Karpas-422 (cell line): ENCODE measurements around the gene KIF5A. TPM values are rescaled to one million over a fixed set of nuclear protein-coding genes. Genes with fewer than 3 reads are reported as not detected.

Experiments
- DNase-seq: peaks from one replicate; pipeline ENCODE4 v3.0.0-alpha.2; 2015
- H2AFZ ChIP-seq: fragments of 200-600 bp; sonication (generic); 2 replicates; pipeline ENCODE4 v1.6.1; 2014; ENCODE audit warnings: antibody characterized with exemption, low read length, mixed read lengths
- H3K27ac ChIP-seq: fragments of 200-600 bp; sonication (generic); 2 replicates; pipeline ENCODE4 v1.5.1; 2014; ENCODE audit warnings: mild to moderate bottlenecking, low read length, moderate library complexity
- H3K27me3 ChIP-seq: fragments of 200-600 bp; sonication (generic); 2 replicates; pipeline ENCODE4 v1.6.1; 2014; ENCODE audit warnings: low read length, mixed read lengths
- H3K36me3 ChIP-seq: fragments of 200-600 bp; sonication (generic); 2 replicates; pipeline ENCODE4 v1.6.1; 2014; ENCODE audit warnings: low read length, mixed read lengths; ENCODE audit not compliant: insufficient read depth
- H3K4me1 ChIP-seq: fragments of 200-600 bp; sonication (generic); 2 replicates; pipeline ENCODE4 v1.6.1; 2014; ENCODE audit warnings: mild to moderate bottlenecking, low read length, mixed read lengths
- H3K4me2 ChIP-seq: fragments of 200-600 bp; sonication (generic); 2 replicates; pipeline ENCODE4 v1.6.1; 2014; ENCODE audit warnings: low read length, low read depth, mild to moderate bottlenecking; ENCODE audit not compliant: poor library complexity, severe bottlenecking
- H3K4me3 ChIP-seq: fragments of 200-600 bp; sonication (generic); 2 replicates; pipeline ENCODE4 v1.5.1; 2014; ENCODE audit warnings: mild to moderate bottlenecking, antibody characterized with exemption, low read length, mixed read lengths
- H3K79me2 ChIP-seq: fragments of 200-600 bp; sonication (generic); 2 replicates; pipeline ENCODE4 v1.6.1; 2014; ENCODE audit warnings: mild to moderate bottlenecking, low read length, mixed read lengths
- H3K9ac ChIP-seq: fragments of 200-600 bp; sonication (generic); 2 replicates; pipeline ENCODE4 v1.6.0; 2014; ENCODE audit warnings: low read length
- H3K9me2 ChIP-seq: fragments of 200-600 bp; sonication (generic), shearing (Covaris generic); replicated peaks from 2 replicates; pipeline ENCODE4 v1.6.0; 2014; ENCODE audit warnings: mild to moderate bottlenecking, low read length, moderate library complexity; ENCODE audit not compliant: insufficient read depth
- H3K9me3 ChIP-seq: fragments of 300-700, 200-600 bp; sonication (generic); 2 replicates; pipeline ENCODE4 v1.6.1; 2014; ENCODE audit warnings: low read length, mixed read lengths
- H4K20me1 ChIP-seq: fragments of 200-600 bp; sonication (generic); 2 replicates; pipeline ENCODE4 v1.6.1; 2014; ENCODE audit warnings: mild to moderate bottlenecking, antibody characterized with exemption, low read length, low read depth; ENCODE audit not compliant: insufficient read depth
- total RNA-seq: library from RNA; depleted of rRNA; stranded (reverse); fragments of >200 nt; shearing (Covaris generic); gene quantifications from 2 replicates; pipeline ENCODE4 v1.2.3, GENCODE V29; 2014; ENCODE audit warnings: low replicate concordance

KIF5A gene
- total RNA-seq, 1 experiment from 2014 or later, result 21.5 TPM

GRCh38 chr12:57590479-57590863, 40.6 kb downstream of the KIF5A start:
- no peaks in the 10 kb centered on the region for H3K9me2 ChIP-seq

GRCh38 chr12:57590864-57591781, 41.3 kb downstream of the KIF5A start, which contains the start of gene PIP4K2C:
Gene PIP4K2C, plus strand, starts transcription at chr12:57591192. Its CDS starts 98 bp downstream, at chr12:57591290.
- Histone ChIP-seq H2AFZ (peak within 1 kb of the TSS; percentile 82), H3K4me2 (peak within 1 kb of the TSS; percentile 81), H3K9ac (peak within 1 kb of the TSS; percentile 79), H3K4me1 (peaks cover 21% of the 10 kb centered on the region), H3K9me2 (no peaks in the 10 kb centered on the region), H3K27ac (no peak within 1 kb of the TSS), H3K4me3 (peak within 1 kb of the TSS; percentile 77), H3K9me3 (no peaks in the 10 kb centered on the region), H4K20me1 (no peaks in the 10 kb centered on the region), H3K36me3 (0 out of 2 replicates have a peak, but pooled peaks cover under 1% of the 10 kb centered on the region), H3K27me3 (no peaks in the 10 kb centered on the region), H3K79me2 (peaks cover 27% of the 10 kb centered on the region)
- peak; percentile 95 for DNase-seq

More at GRCh38 chr12:57590479-57590863, 40.6 kb downstream of the KIF5A start:
- peak overlapping the region; percentile 81 for H3K4me2 ChIP-seq
- peak overlapping the region; percentile 82 for H2AFZ ChIP-seq
- H3K27ac ChIP-seq, result no peak overlapping the region
- 0 out of 2 replicates have a peak, but pooled peaks cover 3% of the 10 kb centered on the region for H3K36me3 ChIP-seq
- no peak for DNase-seq
- H4K20me1 ChIP-seq, result no peaks in the 10 kb centered on the region
- H3K4me1 ChIP-seq, result peaks cover 21% of the 10 kb centered on the region
- H3K27me3 ChIP-seq, result no peaks in the 10 kb centered on the region
- H3K4me3 ChIP-seq, result peak overlapping the region; percentile 77
- H3K79me2 ChIP-seq, result peaks cover 27% of the 10 kb centered on the region
- H3K9ac ChIP-seq, result peak overlapping the region; percentile 51
- no peaks in the 10 kb centered on the region for H3K9me3 ChIP-seq

GRCh38 chr12:57591782-57592325, 42.0 kb downstream of the KIF5A start:
- Histone ChIP-seq H3K27ac (no peak overlapping the region), H3K36me3 (no peaks in the 10 kb centered on the region; the same call in 1 of the 2 replicates), H3K9ac (peak overlapping the region; percentile 79)

GRCh38 chr12:57592551-57593165, 42.8 kb downstream of the KIF5A start:
- Histone ChIP-seq H2AFZ (no peak overlapping the region), H3K36me3 (peaks cover 5% of the 10 kb centered on the region; the same call in 1 of the 2 replicates)

More at GRCh38 chr12:57591782-57592325, 42.0 kb downstream of the KIF5A start:
- H3K4me2 ChIP-seq, result peak overlapping the region; percentile 81
- peaks cover 27% of the 10 kb centered on the region for H3K79me2 ChIP-seq
- DNase-seq, result peak; percentile 47
- H4K20me1 ChIP-seq, result no peaks in the 10 kb centered on the region
- H3K4me3 ChIP-seq, result peak overlapping the region; percentile 77
- H3K4me1 ChIP-seq, result peaks cover 21% of the 10 kb centered on the region
- no peaks in the 10 kb centered on the region for H3K9me3 ChIP-seq
- H3K27me3 ChIP-seq, result no peaks in the 10 kb centered on the region
- no peak overlapping the region; the same call in 1 of the 2 replicates for H2AFZ ChIP-seq
- H3K9me2 ChIP-seq, result no peaks in the 10 kb centered on the region

GRCh38 chr12:57593187-57593586, 43.3 kb downstream of the KIF5A start:
- Histone ChIP-seq H2AFZ (no peak overlapping the region), H3K9ac (no peak overlapping the region), H3K27me3 (no peaks in the 10 kb centered on the region), H3K9me3 (no peaks in the 10 kb centered on the region), H3K27ac (no peak overlapping the region), H3K9me2 (no peaks in the 10 kb centered on the region), H4K20me1 (no peaks in the 10 kb centered on the region), H3K4me3 (no peak overlapping the region), H3K79me2 (peaks cover 27% of the 10 kb centered on the region), H3K36me3 (peaks cover 7% of the 10 kb centered on the region; the same call in 1 of the 2 replicates), H3K4me2 (no peak overlapping the region), H3K4me1 (peaks cover 21% of the 10 kb centered on the region)
- DNase-seq, result no peak

More at GRCh38 chr12:57592551-57593165, 42.8 kb downstream of the KIF5A start:
- H3K9me2 ChIP-seq, result no peaks in the 10 kb centered on the region
- H3K27ac ChIP-seq, result no peak overlapping the region
- no peaks in the 10 kb centered on the region for H3K27me3 ChIP-seq
- no peaks in the 10 kb centered on the region for H4K20me1 ChIP-seq
- H3K4me3 ChIP-seq, result peak overlapping the region; percentile 77; the same call in 1 of the 2 replicates
- DNase-seq, result no peak
- H3K9me3 ChIP-seq, result no peaks in the 10 kb centered on the region
- H3K4me2 ChIP-seq, result peak overlapping the region; percentile 81
- H3K4me1 ChIP-seq, result peaks cover 21% of the 10 kb centered on the region
- no peak overlapping the region for H3K9ac ChIP-seq
- H3K79me2 ChIP-seq, result peaks cover 27% of the 10 kb centered on the region

- Histone ChIP-seq H3K27me3 (no peaks in the 10 kb centered on the region), H3K9ac (no peak overlapping the region), H3K9me3 (no peaks in the 10 kb centered on the region), H3K4me1 (peaks cover 7% of the 10 kb centered on the region), H4K20me1 (no peaks in the 10 kb centered on the region), H3K4me2 (no peak overlapping the region), H3K9me2 (no peaks in the 10 kb centered on the region), H3K36me3 (peaks cover 7% of the 10 kb centered on the region; the same call in 1 of the 2 replicates), H3K27ac (no peak overlapping the region), H3K79me2 (no peaks in the 10 kb centered on the region), H2AFZ (no peak overlapping the region), H3K4me3 (no peak overlapping the region)
- DNase-seq, result no peak
Measured at GRCh38 chr12:57600395-57600794, 50.6 kb downstream of the KIF5A start.

- Histone ChIP-seq H3K36me3 (peaks cover 4% of the 10 kb centered on the region; the same call in 1 of the 2 replicates), H3K4me1 (peaks cover 13% of the 10 kb centered on the region), H3K79me2 (no peaks in the 10 kb centered on the region), H3K9me2 (no peaks in the 10 kb centered on the region), H3K27ac (no peak overlapping the region), H3K4me3 (no peak overlapping the region), H3K9ac (no peak overlapping the region), H3K27me3 (no peaks in the 10 kb centered on the region), H2AFZ (no peak overlapping the region), H3K4me2 (no peak overlapping the region), H3K9me3 (no peaks in the 10 kb centered on the region), H4K20me1 (no peaks in the 10 kb centered on the region)
- no peak for DNase-seq
Measured at GRCh38 chr12:57602544-57602943, 52.7 kb downstream of the KIF5A start.
